GM23338 (cell line): Measurements from ENCODE around the gene NCKIPSD. TPM values are rescaled to one million over a fixed set of nuclear protein-coding genes. Genes with fewer than 3 reads are reported as not detected.

Experiments used
- ATAC-seq: fragments of 200-7000 bp; cut with Tn5 transposase; 3 replicates; pipeline ENCODE4 v1.9.1; 2020
- DNase-seq: peaks from one replicate; pipeline ENCODE4 v3.0.0-alpha.2; 2015; ENCODE audit warnings: low spot score
- H2AFZ ChIP-seq: fragments of 200-600 bp; sonication (generic); 2 replicates; pipeline ENCODE4 v1.8.0; 2016; ENCODE audit warnings: antibody characterized with exemption, mild to moderate bottlenecking, moderate library complexity
- H3F3A ChIP-seq: fragments of 200-600 bp; sonication (generic); replicated peaks from 2 replicates; pipeline ENCODE4 v1.8.0; 2017; ENCODE audit warnings: antibody characterized with exemption, mixed run types, low read depth
- H3K27ac ChIP-seq: fragments of 200-600 bp; sonication (generic); 2 replicates; pipeline ENCODE4 v1.6.1; 2016; ENCODE audit warnings: low read depth
- H3K27me3 ChIP-seq: fragments of 200-600 bp; sonication (generic); 2 replicates; pipeline ENCODE4 v1.8.0; 2016; ENCODE audit warnings: mild to moderate bottlenecking, mixed run types, moderate library complexity; ENCODE audit not compliant: insufficient read depth
- H3K36me3 ChIP-seq: fragments of 200-600 bp; sonication (generic); 2 replicates; pipeline ENCODE4 v1.8.0; 2016; ENCODE audit warnings: mild to moderate bottlenecking; ENCODE audit not compliant: insufficient read depth
- H3K4me1 ChIP-seq: fragments of 200-600 bp; sonication (generic); 2 replicates; pipeline ENCODE4 v1.8.0; 2016; ENCODE audit warnings: mild to moderate bottlenecking, moderate library complexity; ENCODE audit not compliant: insufficient read depth
- H3K4me2 ChIP-seq: fragments of 200-600 bp; sonication (generic); 2 replicates; pipeline ENCODE4 v1.7.1; 2017; ENCODE audit warnings: mixed run types
- H3K4me3 ChIP-seq: fragments of 200-600 bp; sonication (generic); 2 replicates; pipeline ENCODE4 v1.6.1; 2016; ENCODE audit warnings: mixed run types
- H3K79me2 ChIP-seq: fragments of 200-600 bp; sonication (generic); replicated peaks from 2 replicates; pipeline ENCODE4 v1.8.0; 2017; ENCODE audit warnings: mild to moderate bottlenecking; ENCODE audit not compliant: insufficient read depth
- H3K9me2 ChIP-seq: fragments of 200-600 bp; sonication (generic); 2 replicates; pipeline ENCODE4 v1.8.0; 2017; ENCODE audit not compliant: insufficient read depth
- H4K20me1 ChIP-seq: fragments of 200-600 bp; sonication (generic); replicated peaks from 2 replicates; pipeline ENCODE4 v1.8.0; 2017; ENCODE audit warnings: mild to moderate bottlenecking; ENCODE audit not compliant: insufficient read depth
- H3K27ac Mint-ChIP-seq: 2 replicates; pipeline ENCODE4 v1.8.0; 2020; ENCODE audit warnings: inconsistent platforms, mild to moderate bottlenecking, moderate library complexity, mixed read lengths
- H3K27me3 Mint-ChIP-seq: 3 replicates; pipeline ENCODE4 v1.8.0; 2022; ENCODE audit warnings: low read depth, mild to moderate bottlenecking, moderate library complexity, mixed read lengths, inconsistent platforms; ENCODE audit not compliant: insufficient read depth, poor library complexity
- H3K36me3 Mint-ChIP-seq: 3 replicates; pipeline ENCODE4 v1.8.0; 2021; ENCODE audit warnings: low read depth, mild to moderate bottlenecking, inconsistent platforms, moderate library complexity, mixed read lengths
- H3K4me1 Mint-ChIP-seq: 3 replicates; pipeline ENCODE4 v1.8.0; 2020; ENCODE audit warnings: mild to moderate bottlenecking, inconsistent platforms, mixed read lengths
- H3K4me3 Mint-ChIP-seq: 3 replicates; pipeline ENCODE4 v1.8.0; 2021; ENCODE audit warnings: moderate library complexity, mild to moderate bottlenecking, inconsistent platforms, mixed read lengths
- H3K9me3 Mint-ChIP-seq: 3 replicates; pipeline ENCODE4 v1.8.0; 2020; ENCODE audit warnings: moderate library complexity, mild to moderate bottlenecking, inconsistent platforms, mixed read lengths
- CREB1 ChIP-seq: fragments of 250-450 bp; sonication (Bioruptor Pico); IDR thresholded peaks from 2 replicates; pipeline ENCODE4 v1.5.0; 2020; ENCODE audit warnings: low read depth, mild to moderate bottlenecking, moderate library complexity
- CTCF ChIP-seq, 2 experiments: fragments of 200-600 bp in 1 of 2; sonication (generic) in 1 of 2; conservative IDR thresholded peaks; 2 replicates each; pipeline versions ENCODE4 v1.5.1 to v1.6.1; 2016 to 2017; ENCODE audit warnings: antibody characterized with exemption in 2 of 2, low read depth in 2 of 2, mild to moderate bottlenecking in 2 of 2, moderate library complexity in 1 of 2
- EZH2 ChIP-seq: fragments of 200-600 bp; sonication (generic); IDR thresholded peaks from one replicate; pipeline ENCODE4 v1.8.0; 2017; ENCODE audit warnings: antibody characterized with exemption, mild to moderate bottlenecking, low read depth; ENCODE audit not compliant: unreplicated experiment
- EZH2phosphoT487 ChIP-seq: fragments of 200-600 bp; sonication (generic); IDR thresholded peaks from one replicate; pipeline ENCODE4 v1.8.1; 2018; ENCODE audit warnings: antibody characterized with exemption; ENCODE audit not compliant: unreplicated experiment
- JUNB ChIP-seq: IDR thresholded peaks from one replicate; pipeline ENCODE4 v1.6.1; 2016; ENCODE audit warnings: antibody characterized with exemption; ENCODE audit not compliant: unreplicated experiment
- NANOG ChIP-seq: IDR thresholded peaks from 2 replicates; pipeline ENCODE4 v1.6.1; 2016; ENCODE audit warnings: antibody characterized with exemption, borderline replicate concordance
- POLR2AphosphoS5 ChIP-seq: IDR thresholded peaks from 2 replicates; pipeline ENCODE4 v1.6.1; 2016; ENCODE audit warnings: antibody characterized with exemption, low read depth
- REST ChIP-seq: IDR thresholded peaks from one replicate; pipeline ENCODE4 v1.6.1; 2018; ENCODE audit warnings: antibody characterized with exemption; ENCODE audit not compliant: unreplicated experiment
- STAT1 ChIP-seq: IDR thresholded peaks from one replicate; pipeline ENCODE4 v1.6.1; 2016; ENCODE audit warnings: antibody characterized with exemption; ENCODE audit not compliant: unreplicated experiment
- ZNF114 ChIP-seq: fragments of 250-450 bp; sonication (Bioruptor Pico); IDR thresholded peaks from 2 replicates; pipeline ENCODE4 v1.5.0; 2020; ENCODE audit warnings: mild to moderate bottlenecking, moderate library complexity
- ZNF331 ChIP-seq: fragments of 250-450 bp; sonication (Bioruptor Pico); IDR thresholded peaks from 2 replicates; pipeline ENCODE4 v1.5.0; 2020; ENCODE audit warnings: low read depth, mild to moderate bottlenecking, moderate library complexity
- ZNF462 ChIP-seq: fragments of 250-450 bp; sonication (Bioruptor Pico); IDR thresholded peaks from 2 replicates; pipeline ENCODE4 v1.5.0; 2020; ENCODE audit warnings: mild to moderate bottlenecking, moderate library complexity
- polyA plus RNA-seq: library from polyadenylated mRNA; unstranded; fragments of >200 nt; fragmentation: Nextera tagmentation; extraction: Ambion mirVana; gene quantifications from 2 replicates; pipeline ENCODE4 v1.2.1, GENCODE V29; 2016
- total RNA-seq: library from RNA; depleted of rRNA; stranded (reverse); fragments of >200 nt; shearing (Covaris generic); gene quantifications from 2 replicates; pipeline ENCODE4 v1.2.3, GENCODE V29; 2014
- TF ChIP-seq, protein P1 (sequence below): IDR thresholded peaks from 2 replicates; pipeline ENCODE4 v1.6.1; 2016; ENCODE audit warnings: antibody characterized with exemption

Gene NCKIPSD
- total and polyA plus RNA-seq, 2 experiments from 2014 or later = 15.1 to 45.1 TPM

- DNase-seq = no peak
- peaks cover 32% of the 10 kb centered on the region for H4K20me1 ChIP-seq
- H3K27ac Mint-ChIP-seq = no peak overlapping the region
These were observed 964 bp upstream of the NCKIPSD start for GRCh38 chr3:48686538-48687219.

More at GRCh38 chr3:48686538-48687219, 964 bp upstream of the NCKIPSD start:
- Histone ChIP-seq H3K27me3 (no peaks in the 10 kb centered on the region), H3K27ac (peak overlapping the region; percentile 70; the same call in 1 of the 2 replicates), H2AFZ (peak overlapping the region; percentile 80; the same call in 1 of the 2 replicates), H3K4me1 (peaks cover 7% of the 10 kb centered on the region), H3K4me2 (peak overlapping the region; percentile 83), H3K9me2 (no peaks in the 10 kb centered on the region), H3K79me2 (peaks cover 13% of the 10 kb centered on the region), H3F3A (peaks cover 43% of the 10 kb centered on the region), H3K4me3 (peak overlapping the region; percentile 89), H3K36me3 (peaks cover 32% of the 10 kb centered on the region)
- no peak for ATAC-seq
- peak overlapping the region; percentile 86 for H3K4me3 Mint-ChIP-seq
- H3K27me3 Mint-ChIP-seq = peaks cover 12% of the 10 kb centered on the region
- H3K36me3 Mint-ChIP-seq = peaks cover 57% of the 10 kb centered on the region
- no peaks in the 10 kb centered on the region; the same call in 2 of the 3 replicates for H3K9me3 Mint-ChIP-seq
- H3K4me1 Mint-ChIP-seq = peaks cover 17% of the 10 kb centered on the region
- TF ChIP-seq ZNF462 (CRISPR knock-in tag) = no peak
- TF ChIP-seq REST = no peak
- TF ChIP-seq CREB1 (CRISPR knock-in tag) = no peak
- TF ChIP-seq, protein P1, sequence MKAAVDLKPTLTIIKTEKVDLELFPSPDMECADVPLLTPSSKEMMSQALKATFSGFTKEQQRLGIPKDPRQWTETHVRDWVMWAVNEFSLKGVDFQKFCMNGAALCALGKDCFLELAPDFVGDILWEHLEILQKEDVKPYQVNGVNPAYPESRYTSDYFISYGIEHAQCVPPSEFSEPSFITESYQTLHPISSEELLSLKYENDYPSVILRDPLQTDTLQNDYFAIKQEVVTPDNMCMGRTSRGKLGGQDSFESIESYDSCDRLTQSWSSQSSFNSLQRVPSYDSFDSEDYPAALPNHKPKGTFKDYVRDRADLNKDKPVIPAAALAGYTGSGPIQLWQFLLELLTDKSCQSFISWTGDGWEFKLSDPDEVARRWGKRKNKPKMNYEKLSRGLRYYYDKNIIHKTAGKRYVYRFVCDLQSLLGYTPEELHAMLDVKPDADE = no peak
- TF ChIP-seq NANOG = no peak
- TF ChIP-seq ZNF331 (CRISPR knock-in tag) = no peak
- no peak for TF ChIP-seq EZH2phosphoT487
- no peak for TF ChIP-seq ZNF114 (CRISPR knock-in tag)
- TF ChIP-seq EZH2 = no peak
- TF ChIP-seq JUNB = no peak
- TF ChIP-seq STAT1 = no peak
- no peak for TF ChIP-seq POLR2AphosphoS5
- no peak for TF ChIP-seq CTCF (conservative IDR thresholded peaks at IDR 0.05; ENCODE audit: low read depth in 2 of 2)
